GM06990 (cell line): ENCODE measurements around the gene TFDP2.

Source experiments
- DNase-seq: peaks from one replicate; pipeline ENCODE4 v3.0.0-alpha.2; 2011; ENCODE audit not compliant: insufficient read length; ENCODE audit errors: extremely low read depth
- H3K27me3 ChIP-seq: replicated peaks from 2 replicates; pipeline ENCODE4 v1.6.0; 2011; ENCODE audit warnings: low read length; ENCODE audit not compliant: control insufficient read depth, insufficient read depth
- H3K36me3 ChIP-seq: 2 replicates; pipeline ENCODE4 v1.5.1; 2011; ENCODE audit warnings: low read length; ENCODE audit not compliant: control insufficient read depth, insufficient read depth
- H3K4me3 ChIP-seq: replicated peaks from 2 replicates; pipeline ENCODE4 v1.5.1; 2011; ENCODE audit warnings: low read depth, mild to moderate bottlenecking, control low read depth, low read length
- TF ChIP-seq, protein P1 (sequence below): IDR thresholded peaks from 2 replicates; pipeline ENCODE4 v1.5.1; 2011; ENCODE audit warnings: low read length, control low read depth, mild to moderate bottlenecking, inconsistent platforms; ENCODE audit not compliant: insufficient read depth, poor library complexity, severe bottlenecking

TFDP2 gene

DNA sequence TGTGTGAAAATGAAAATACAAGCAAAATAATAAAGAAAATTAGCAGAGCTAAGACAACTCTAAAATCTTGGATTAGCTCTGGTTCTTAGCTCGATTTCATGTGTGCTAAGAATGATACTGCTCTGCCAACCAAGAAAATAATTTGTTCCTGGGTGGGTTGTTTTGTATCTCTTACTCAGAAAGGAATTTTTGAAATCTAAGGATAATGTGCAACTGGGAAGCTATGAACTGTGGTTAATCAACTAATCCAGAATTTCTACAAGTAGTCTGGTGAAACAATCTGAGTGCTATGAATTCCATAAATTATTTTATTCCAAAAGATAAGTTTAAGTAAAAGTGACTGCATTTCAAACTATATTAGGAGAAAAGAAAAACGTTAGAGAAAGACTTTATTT, 92.0 kb downstream of the TFDP2 start:
- no peak overlapping the region for H3K4me3 ChIP-seq
- no peak for DNase-seq
- TF ChIP-seq, protein P1, sequence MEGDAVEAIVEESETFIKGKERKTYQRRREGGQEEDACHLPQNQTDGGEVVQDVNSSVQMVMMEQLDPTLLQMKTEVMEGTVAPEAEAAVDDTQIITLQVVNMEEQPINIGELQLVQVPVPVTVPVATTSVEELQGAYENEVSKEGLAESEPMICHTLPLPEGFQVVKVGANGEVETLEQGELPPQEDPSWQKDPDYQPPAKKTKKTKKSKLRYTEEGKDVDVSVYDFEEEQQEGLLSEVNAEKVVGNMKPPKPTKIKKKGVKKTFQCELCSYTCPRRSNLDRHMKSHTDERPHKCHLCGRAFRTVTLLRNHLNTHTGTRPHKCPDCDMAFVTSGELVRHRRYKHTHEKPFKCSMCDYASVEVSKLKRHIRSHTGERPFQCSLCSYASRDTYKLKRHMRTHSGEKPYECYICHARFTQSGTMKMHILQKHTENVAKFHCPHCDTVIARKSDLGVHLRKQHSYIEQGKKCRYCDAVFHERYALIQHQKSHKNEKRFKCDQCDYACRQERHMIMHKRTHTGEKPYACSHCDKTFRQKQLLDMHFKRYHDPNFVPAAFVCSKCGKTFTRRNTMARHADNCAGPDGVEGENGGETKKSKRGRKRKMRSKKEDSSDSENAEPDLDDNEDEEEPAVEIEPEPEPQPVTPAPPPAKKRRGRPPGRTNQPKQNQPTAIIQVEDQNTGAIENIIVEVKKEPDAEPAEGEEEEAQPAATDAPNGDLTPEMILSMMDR, result no peak
- no peaks in the 10 kb centered on the region for H3K36me3 ChIP-seq
- no peaks in the 10 kb centered on the region for H3K27me3 ChIP-seq

DNA sequence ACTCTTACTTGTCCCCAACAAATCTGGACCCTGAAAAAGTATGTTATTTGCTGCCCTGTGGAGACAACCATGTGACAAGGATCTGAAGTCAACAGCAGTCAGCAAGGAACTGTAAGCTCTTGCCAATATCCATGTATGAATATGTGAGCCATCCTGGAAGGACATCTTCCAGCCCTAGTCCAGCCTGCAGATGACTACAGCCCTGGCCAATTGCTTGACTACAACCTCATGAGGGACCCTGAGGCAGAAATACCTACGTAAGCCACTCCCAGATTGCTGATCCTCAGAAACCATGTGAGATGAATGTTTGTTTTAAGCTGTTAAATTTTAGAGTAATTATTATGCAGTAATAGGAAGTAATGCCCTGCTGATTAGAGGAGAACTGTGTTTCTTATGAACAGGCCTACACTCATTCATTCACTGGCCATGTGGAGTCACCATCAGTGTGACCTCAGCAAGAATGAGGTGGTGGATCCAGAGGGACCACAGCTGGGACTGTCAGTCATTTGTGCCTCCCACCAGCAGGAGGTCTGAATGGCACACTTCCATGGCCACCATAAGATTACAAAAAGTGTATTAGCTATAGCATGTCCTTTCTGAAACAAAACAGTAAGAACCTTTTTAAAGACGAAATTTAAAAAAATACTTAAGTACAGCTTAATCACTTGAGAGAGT, 92.6 kb downstream of the TFDP2 start:
- Histone ChIP-seq H3K4me3 (no peak overlapping the region), H3K36me3 (no peaks in the 10 kb centered on the region), H3K27me3 (no peaks in the 10 kb centered on the region)
- TF ChIP-seq, protein P1, result no peak
- no peak for DNase-seq

DNA sequence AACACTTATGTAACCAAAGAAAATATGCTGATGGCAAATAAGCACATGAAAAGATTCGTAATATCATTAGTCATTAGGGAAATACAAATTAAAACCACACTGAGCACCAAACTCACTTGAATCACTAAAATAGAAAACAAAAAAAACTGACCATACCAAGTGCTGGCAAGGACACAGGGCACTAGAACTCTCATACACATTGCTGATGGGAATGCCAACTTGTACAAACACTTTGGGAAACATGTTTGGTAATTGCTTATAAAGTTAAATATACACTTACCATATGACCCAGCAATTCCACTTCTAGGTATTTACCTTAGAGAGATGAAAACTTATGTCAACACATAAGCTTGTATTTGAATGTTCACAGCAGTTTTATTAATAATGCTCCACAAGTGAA, 95.5 kb downstream of the TFDP2 start:
- TF ChIP-seq, protein P1, result no peak
- H3K4me3 ChIP-seq, result no peak overlapping the region
- no peak for DNase-seq
- H3K27me3 ChIP-seq, result no peaks in the 10 kb centered on the region
- no peaks in the 10 kb centered on the region for H3K36me3 ChIP-seq

GRCh38 chr3:142053244-142053643, 96.1 kb downstream of the TFDP2 start:
- DNase-seq, result no peak
- TF ChIP-seq, protein P1, result no peak
- Histone ChIP-seq H3K36me3 (no peaks in the 10 kb centered on the region), H3K27me3 (no peaks in the 10 kb centered on the region), H3K4me3 (no peak overlapping the region)

DNA sequence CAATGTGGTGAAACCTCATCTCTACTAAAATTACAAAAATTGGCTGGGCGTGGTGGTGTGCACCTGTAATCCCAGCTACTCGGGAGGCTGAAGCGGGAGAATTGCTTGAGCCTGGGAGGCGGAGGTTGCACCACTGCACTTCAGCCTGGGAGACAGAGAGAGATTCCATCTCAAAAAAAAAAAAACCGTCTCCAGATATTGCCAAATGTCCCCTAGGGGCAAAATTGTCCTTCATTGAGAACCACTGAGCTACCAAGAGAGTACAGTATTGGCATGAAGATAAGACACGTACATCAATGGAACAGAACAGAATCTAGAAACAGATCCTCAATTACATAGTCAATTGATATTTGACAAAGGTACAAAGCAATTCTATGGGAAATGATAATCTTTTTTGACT, 98.0 kb downstream of the TFDP2 start:
- H3K27me3 ChIP-seq, result no peaks in the 10 kb centered on the region
- TF ChIP-seq, protein P1, result no peak
- H3K4me3 ChIP-seq, result no peak overlapping the region
- no peaks in the 10 kb centered on the region for H3K36me3 ChIP-seq
- DNase-seq, result no peak

GRCh38 chr3:142047021-142047369, 102.3 kb downstream of the TFDP2 start:
- no peaks in the 10 kb centered on the region for H3K27me3 ChIP-seq
- no peaks in the 10 kb centered on the region for H3K36me3 ChIP-seq
- no peak for DNase-seq
- no peak overlapping the region for H3K4me3 ChIP-seq
- TF ChIP-seq, protein P1, result no peak
